Activated T-cell treated with anti-CD3 and anti-CD28 coated beads for 1 hour (primary cell): ENCODE data around the gene KRTAP21-2.
"Not testable (repeated sequence)": the region's sequence is repeated elsewhere in the genome, so short reads cannot be mapped to it uniquely, and the experiment has no call there.

Experiments
- DNase-seq: peaks from one replicate; pipeline ENCODE4 v3.0.0-alpha.2; 2020; ENCODE audit warnings: low read depth

Gene KRTAP21-2

DNA sequence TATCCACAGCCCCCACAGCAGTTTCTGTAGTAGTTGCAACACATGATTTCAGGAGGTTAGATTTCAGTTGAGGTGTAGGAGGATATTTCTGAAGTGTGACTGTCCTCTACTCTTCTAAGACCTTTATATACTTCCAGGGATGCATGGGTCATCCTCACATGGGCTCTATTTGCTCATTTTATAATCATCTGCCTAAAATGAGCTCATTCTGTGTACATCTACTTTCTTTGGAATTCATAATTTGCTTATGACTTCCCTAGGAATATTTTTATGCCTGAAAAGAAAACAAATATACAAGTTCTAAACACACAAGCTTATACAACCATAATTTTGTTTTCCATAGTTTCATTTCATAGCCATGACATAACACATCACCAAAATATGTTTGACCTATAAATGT is at the start of gene KRTAP21-2:
KRTAP21-2 (minus strand) TSS at position 101 of the 400 bp plus-strand sequence; CDS start at position 44, 57 bp downstream.
- DNase-seq, result no peak

DNA sequence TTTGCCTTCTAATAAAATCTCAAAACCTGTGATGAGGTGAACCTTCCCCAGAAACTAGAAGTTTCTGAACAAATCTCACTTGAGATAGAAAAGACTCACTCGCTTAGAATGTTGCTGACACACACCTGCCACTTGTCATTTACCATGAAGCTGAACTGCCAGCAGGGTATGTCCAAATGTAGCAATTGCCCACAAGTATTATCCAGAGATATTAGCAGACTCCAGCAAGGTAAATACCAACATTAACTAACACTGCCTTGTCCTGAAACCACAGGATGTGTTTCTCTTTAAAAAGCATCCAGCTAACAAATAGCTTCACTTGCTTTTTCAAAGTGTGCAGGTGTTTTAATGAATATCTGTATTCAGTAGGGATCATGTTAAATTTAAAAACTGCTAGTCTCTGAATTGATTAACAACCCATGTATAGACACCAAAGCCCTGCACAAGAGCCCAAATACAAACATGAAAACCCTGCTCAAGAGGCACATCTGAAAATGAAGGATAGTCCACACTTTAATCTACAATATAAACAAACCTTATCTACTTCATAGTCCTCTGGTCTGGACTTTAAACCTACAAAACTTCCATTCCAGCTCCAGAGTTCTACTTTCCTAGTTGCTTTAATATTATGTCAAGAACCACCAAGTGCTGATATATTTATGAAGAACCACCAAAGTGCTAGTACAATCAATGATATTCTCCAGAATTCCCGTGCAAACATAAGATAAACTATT is 46.7 kb upstream of the KRTAP21-2 start:
- no peak for DNase-seq

DNA sequence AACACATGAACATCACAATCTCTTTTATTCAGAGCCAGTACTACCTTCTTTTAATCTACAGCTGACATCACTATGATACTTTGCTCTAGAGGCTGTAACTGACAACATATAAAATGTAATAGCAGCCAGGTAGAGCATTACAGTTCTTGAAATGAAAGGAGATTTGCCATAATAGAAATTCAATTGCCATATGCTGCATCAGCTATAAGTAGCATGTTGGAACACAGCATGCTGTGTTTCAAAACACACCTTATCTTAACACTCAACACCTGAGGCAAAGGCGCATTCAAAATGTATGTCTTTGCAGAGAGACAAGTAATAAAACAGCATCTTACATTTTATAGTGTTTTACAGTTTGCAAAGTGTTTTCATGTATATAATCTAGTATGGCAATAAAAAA is 32.2 kb upstream of the KRTAP21-2 start:
- no peak for DNase-seq

DNA sequence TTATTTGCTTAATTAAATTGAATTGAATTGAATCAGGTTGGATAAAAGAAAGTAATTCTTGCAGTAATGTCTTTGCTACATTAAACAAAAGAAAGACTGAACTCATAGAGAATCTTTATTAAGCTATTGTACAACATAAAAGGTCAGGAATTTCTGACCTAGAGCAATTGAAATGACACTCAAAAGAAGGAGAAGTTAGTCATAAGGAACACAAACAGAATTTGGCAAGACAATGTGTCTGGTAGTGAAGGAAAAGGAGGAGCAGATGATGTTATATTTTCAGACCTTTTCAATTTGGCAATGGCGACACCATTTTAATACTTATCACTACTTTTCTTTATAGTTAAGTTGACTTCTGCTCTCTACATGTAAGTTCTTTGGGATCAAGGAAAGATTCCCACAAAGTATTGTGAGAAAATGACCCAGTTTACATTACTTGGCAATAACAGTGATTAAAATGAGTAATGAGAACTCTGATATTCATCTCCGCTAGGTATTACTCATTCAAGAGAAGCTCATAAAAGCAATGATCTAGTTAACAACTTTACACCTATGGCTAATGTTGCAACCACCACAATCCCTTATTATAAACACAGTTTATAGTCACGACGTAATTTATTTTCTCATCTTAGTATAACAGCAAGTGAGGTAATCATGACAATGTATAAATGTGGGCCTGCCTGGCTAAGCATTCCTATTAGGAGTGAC is 22.8 kb upstream of the KRTAP21-2 start:
- DNase-seq, result no peak

DNA sequence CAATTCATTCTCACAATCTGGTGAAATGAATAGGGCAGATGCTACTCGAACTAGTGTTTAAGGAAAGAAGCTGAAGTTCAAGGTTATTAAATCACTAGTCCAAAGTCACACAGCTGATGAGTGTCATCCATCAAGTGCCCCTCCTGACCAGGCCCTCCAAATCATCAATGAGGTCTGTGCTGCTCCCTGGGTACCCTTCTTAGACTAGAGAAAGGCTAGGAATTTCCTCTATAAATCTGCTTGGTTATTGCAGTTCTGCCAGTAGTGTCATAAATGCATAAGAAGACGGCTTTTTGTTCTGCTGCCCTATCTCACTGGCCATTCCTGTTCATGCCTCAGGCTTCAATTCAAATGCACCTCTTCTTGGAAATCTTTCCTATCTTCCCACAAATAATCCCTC is 13.7 kb upstream of the KRTAP21-2 start:
- no peak for DNase-seq

GRCh38 chr21:30758306-30758705 is 11.2 kb upstream of the KRTAP21-2 start:
- no peak for DNase-seq

GRCh38 chr21:30755328-30755727 is 8.3 kb upstream of the KRTAP21-2 start, which contains the start of gene KRTAP21-1:
KRTAP21-1 (minus strand) TSS chr21:30755428; CDS start chr21:30755378, 50 bp downstream.
- not testable (repeated sequence) for DNase-seq

GRCh38 chr21:30740462-30740861 is 6.6 kb downstream of the KRTAP21-2 start:
- no peak for DNase-seq

DNA sequence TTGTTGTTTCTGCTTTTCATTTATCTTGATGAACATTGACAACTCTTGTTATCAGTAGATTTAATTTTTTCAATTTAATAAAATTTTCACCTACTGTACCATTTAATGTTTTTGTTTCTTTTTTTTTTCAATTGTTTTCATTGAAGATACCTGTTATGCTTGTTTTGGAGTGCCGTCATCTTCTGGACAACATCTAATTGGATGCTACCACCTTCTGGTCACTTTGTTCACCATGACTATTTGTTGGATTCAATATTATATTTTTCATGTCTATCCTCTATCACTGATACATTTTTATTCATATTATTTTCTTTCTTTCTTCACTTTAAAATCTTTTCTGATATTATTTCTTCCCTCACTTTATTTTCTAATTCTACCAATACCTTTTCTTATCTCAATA is 14.0 kb downstream of the KRTAP21-2 start:
- DNase-seq, result no peak

- no peak for DNase-seq
Observed at GRCh38 chr21:30726726-30727125, 20.3 kb downstream of the KRTAP21-2 start.

- no peak for DNase-seq
Observed at GRCh38 chr21:30719401-30719800, 27.7 kb downstream of the KRTAP21-2 start.

DNA sequence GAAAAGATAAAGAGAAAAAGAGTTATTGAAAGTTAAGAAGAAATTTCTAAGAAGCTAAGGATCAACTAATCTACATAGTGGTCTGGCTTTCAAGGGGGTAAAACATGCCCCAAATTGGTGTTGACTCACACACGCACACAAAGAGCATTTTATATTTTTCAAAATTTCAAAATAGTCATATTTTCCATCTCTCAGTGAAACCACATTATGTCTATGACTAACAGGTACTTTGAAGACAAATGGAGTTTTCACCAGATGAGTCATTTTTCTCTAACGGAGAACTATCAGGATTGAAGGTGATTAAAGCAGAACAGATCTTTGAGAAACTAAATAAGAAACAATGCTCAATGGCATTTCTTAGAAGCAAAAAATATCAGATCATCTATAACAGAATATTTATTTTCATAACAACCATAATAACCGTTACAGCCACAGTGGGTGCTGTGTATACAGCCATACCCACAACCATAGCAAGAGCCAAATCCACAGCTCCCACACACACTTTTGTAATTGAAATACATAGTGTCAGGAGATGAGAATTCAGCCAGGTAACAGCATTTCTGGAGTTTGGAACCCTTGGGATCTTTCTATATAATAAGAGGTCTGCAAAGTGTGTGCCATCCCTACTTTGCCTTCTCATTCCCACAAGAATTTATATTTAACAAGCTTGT is 28.7 kb downstream of the KRTAP21-2 start, which contains the start of gene KRTAP21-3:
KRTAP21-3 (minus strand) TSS at position 539 of the 671 bp plus-strand sequence; CDS start at position 521, 18 bp downstream.
- DNase-seq, result no peak

- no peak for DNase-seq
Observed at GRCh38 chr21:30717105-30717504, 30.0 kb downstream of the KRTAP21-2 start.

DNA sequence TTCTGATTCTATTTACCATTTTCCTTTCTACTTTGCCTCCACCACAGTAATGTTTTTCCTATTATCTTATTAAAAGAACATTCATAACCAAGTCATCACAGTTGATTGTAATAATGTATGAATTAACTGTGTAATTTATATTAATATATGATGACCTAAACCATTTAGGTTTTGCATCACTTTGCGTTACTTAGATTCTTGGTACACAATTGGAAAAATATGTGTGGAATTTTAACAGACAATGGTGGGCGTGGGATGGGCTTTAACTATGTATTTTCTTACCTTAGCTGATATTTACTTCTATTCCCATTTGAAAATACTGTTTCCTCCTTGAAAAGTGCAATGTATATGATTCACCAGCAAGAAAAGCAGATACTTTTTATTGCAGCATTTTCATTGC is 32.1 kb downstream of the KRTAP21-2 start:
- no peak for DNase-seq

- DNase-seq, result no peak
Observed at GRCh38 chr21:30714456-30714855, 32.6 kb downstream of the KRTAP21-2 start.

DNA sequence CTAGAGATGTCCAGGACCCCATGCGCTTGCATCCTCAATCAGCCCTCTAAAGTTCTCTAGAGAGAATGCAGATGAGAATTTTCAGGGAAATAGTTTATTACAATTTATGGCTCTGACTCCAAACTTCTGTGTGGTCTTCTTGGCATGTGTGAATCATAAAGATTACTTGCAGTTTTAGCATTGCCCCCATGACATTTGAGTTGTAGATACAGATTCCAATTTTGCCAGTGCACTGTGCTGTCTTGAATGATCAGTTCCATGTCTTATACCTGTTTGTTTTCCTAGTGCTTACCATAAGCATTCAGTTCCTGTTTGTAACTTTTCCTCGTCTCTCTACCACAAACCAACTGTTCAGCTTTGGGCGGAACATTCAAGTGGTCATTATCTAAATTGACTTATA is 33.3 kb downstream of the KRTAP21-2 start:
- DNase-seq, result no peak

DNA sequence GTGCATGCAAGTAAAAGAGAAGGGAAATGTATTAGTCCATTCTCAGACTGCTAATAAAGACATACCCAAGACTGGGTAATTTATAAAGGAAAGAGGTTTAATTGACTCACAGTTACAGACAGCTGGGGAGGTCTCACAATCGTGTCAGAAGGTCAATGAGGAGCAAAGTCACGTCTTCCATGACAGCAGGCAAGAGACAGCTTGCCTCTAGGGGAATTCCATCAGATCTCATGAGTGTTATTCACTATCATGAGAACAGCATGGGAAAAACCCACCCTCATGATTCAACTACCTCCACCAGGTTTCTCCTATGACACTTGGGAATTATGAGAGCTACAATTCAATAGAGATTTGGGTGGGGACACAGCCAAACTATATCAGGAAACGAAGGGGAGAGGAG is 36.6 kb downstream of the KRTAP21-2 start:
- no peak for DNase-seq

GRCh38 chr21:30707409-30707808 is 39.6 kb downstream of the KRTAP21-2 start:
- no peak for DNase-seq
